Astrocyte (in vitro differentiated cells and primary cell): ENCODE measurements around the gene SLC36A1. TPM values are rescaled to one million over a fixed set of nuclear protein-coding genes. Genes with fewer than 3 reads are reported as not detected.

Source experiments
- DNase-seq: peaks from one replicate; pipeline ENCODE4 v3.0.0-alpha.2; 2010; ENCODE audit warnings: low read depth
- FAIRE-seq: peaks from 2 replicates; lab custom pipeline; 2011; peaks lifted over from hg19 to GRCh38; lab: Jason Lieb, UNC
- H2AFZ ChIP-seq: 2 replicates; pipeline ENCODE4 v1.6.0; 2012; ENCODE audit warnings: low read depth, low read length, inconsistent platforms
- H3K27ac ChIP-seq: 2 replicates; pipeline ENCODE4 v1.5.1; 2011; ENCODE audit warnings: low read depth, low read length, inconsistent platforms
- H3K27me3 ChIP-seq: 2 replicates; pipeline ENCODE4 v1.6.0; 2011; ENCODE audit warnings: low read length, inconsistent platforms; ENCODE audit not compliant: insufficient read depth
- H3K36me3 ChIP-seq: 2 replicates; pipeline ENCODE4 v1.5.1; 2011; ENCODE audit warnings: low read length, inconsistent platforms; ENCODE audit not compliant: insufficient read depth
- H3K4me1 ChIP-seq: 2 replicates; pipeline ENCODE4 v1.5.1; 2011; ENCODE audit warnings: low read length, inconsistent platforms; ENCODE audit not compliant: insufficient read depth
- H3K4me2 ChIP-seq: 2 replicates; pipeline ENCODE4 v1.6.0; 2012; ENCODE audit warnings: low read length, inconsistent platforms
- H3K4me3 ChIP-seq: 2 replicates; pipeline ENCODE4 v1.5.1; 2011; ENCODE audit warnings: low read depth, mild to moderate bottlenecking, low read length, inconsistent platforms; ENCODE audit not compliant: insufficient read depth
- H3K79me2 ChIP-seq: 2 replicates; pipeline ENCODE4 v1.6.0; 2012; ENCODE audit warnings: mild to moderate bottlenecking, low read length, inconsistent platforms; ENCODE audit not compliant: insufficient read depth
- H3K9ac ChIP-seq: 2 replicates; pipeline ENCODE4 v1.6.0; 2012; ENCODE audit warnings: mild to moderate bottlenecking, low read length, inconsistent platforms
- H3K9me3 ChIP-seq: 2 replicates; pipeline ENCODE4 v1.5.1; 2012; ENCODE audit warnings: low read depth, mild to moderate bottlenecking, low read length, inconsistent platforms; ENCODE audit not compliant: insufficient read depth
- H4K20me1 ChIP-seq: 2 replicates; pipeline ENCODE4 v1.6.0; 2012; ENCODE audit warnings: low read length, inconsistent platforms; ENCODE audit not compliant: insufficient read depth
- H3K27ac Mint-ChIP-seq: one replicate; pipeline ENCODE4 v1.8.0; 2021; ENCODE audit warnings: mild to moderate bottlenecking, mixed read lengths; ENCODE audit not compliant: unreplicated experiment
- H3K27me3 Mint-ChIP-seq: one replicate; pipeline ENCODE4 v1.8.0; 2021; ENCODE audit warnings: low read depth, mixed read lengths; ENCODE audit not compliant: unreplicated experiment
- H3K36me3 Mint-ChIP-seq: one replicate; pipeline ENCODE4 v1.8.0; 2021; ENCODE audit warnings: low read depth, mixed read lengths; ENCODE audit not compliant: unreplicated experiment
- H3K4me1 Mint-ChIP-seq: one replicate; pipeline ENCODE4 v1.8.0; 2021; ENCODE audit warnings: low read depth, mixed read lengths; ENCODE audit not compliant: unreplicated experiment
- H3K4me3 Mint-ChIP-seq: one replicate; pipeline ENCODE4 v1.8.0; 2021; ENCODE audit warnings: mild to moderate bottlenecking, moderate library complexity, mixed read lengths; ENCODE audit not compliant: unreplicated experiment
- H3K9me3 Mint-ChIP-seq: one replicate; pipeline ENCODE4 v1.8.0; 2021; ENCODE audit warnings: mild to moderate bottlenecking, mixed read lengths; ENCODE audit not compliant: unreplicated experiment
- CTCF ChIP-seq: IDR thresholded peaks from 2 replicates; pipeline ENCODE4 v1.5.1; 2011; ENCODE audit warnings: low read depth, mild to moderate bottlenecking, inconsistent platforms, low read length, moderate library complexity; ENCODE audit not compliant: insufficient read depth
- EZH2 ChIP-seq: IDR thresholded peaks from 2 replicates; pipeline ENCODE4 v1.6.1; 2012; ENCODE audit warnings: mild to moderate bottlenecking, low read length, inconsistent platforms; ENCODE audit not compliant: insufficient read depth
- total RNA-seq: library from RNA; stranded (reverse); gene quantifications from 2 replicates; pipeline ENCODE4 v1.2.1, GENCODE V29; 2021

Gene SLC36A1
- total RNA-seq, 1 donor from 2014 or later, result 6.4 TPM

GRCh38 chr5:151498395-151499155 lies 51.2 kb downstream of the SLC36A1 start:
- H3K9ac ChIP-seq, result no peak overlapping the region
- no peak overlapping the region for H3K4me3 ChIP-seq
- Mint-ChIP-seq H3K4me1 (peaks cover 9% of the 10 kb centered on the region), H3K27ac (no peak overlapping the region), H3K4me3 (no peak overlapping the region), H3K9me3 (peaks cover 2% of the 10 kb centered on the region), H3K36me3 (peaks cover under 1% of the 10 kb centered on the region), H3K27me3 (peaks cover 4% of the 10 kb centered on the region)
- H3K79me2 ChIP-seq, result no peaks in the 10 kb centered on the region
- DNase-seq (no peak), FAIRE-seq (no peak)
- no peak overlapping the region for H3K4me2 ChIP-seq
- H3K27ac ChIP-seq, result no peak overlapping the region
- no peak overlapping the region for H2AFZ ChIP-seq
- H3K9me3 ChIP-seq, result no peaks in the 10 kb centered on the region
- no peaks in the 10 kb centered on the region for H3K4me1 ChIP-seq
- H3K36me3 ChIP-seq, result no peaks in the 10 kb centered on the region
- no peaks in the 10 kb centered on the region for H3K27me3 ChIP-seq
- TF ChIP-seq CTCF, result no peak
- no peak for TF ChIP-seq EZH2
- no peaks in the 10 kb centered on the region for H4K20me1 ChIP-seq

- Histone ChIP-seq H3K36me3 (no peaks in the 10 kb centered on the region), H3K4me3 (no peak overlapping the region), H2AFZ (no peak overlapping the region), H3K9me3 (no peaks in the 10 kb centered on the region), H3K27ac (no peak overlapping the region), H3K4me1 (no peaks in the 10 kb centered on the region), H3K4me2 (no peak overlapping the region), H4K20me1 (no peaks in the 10 kb centered on the region), H3K79me2 (no peaks in the 10 kb centered on the region), H3K9ac (no peak overlapping the region), H3K27me3 (no peaks in the 10 kb centered on the region)
- peaks cover 2% of the 10 kb centered on the region for H3K9me3 Mint-ChIP-seq
- no peak for FAIRE-seq
- peaks cover 4% of the 10 kb centered on the region for H3K27me3 Mint-ChIP-seq
- DNase-seq, result no peak
- H3K27ac Mint-ChIP-seq, result no peak overlapping the region
- TF ChIP-seq CTCF, result no peak
- TF ChIP-seq EZH2, result no peak
- H3K4me3 Mint-ChIP-seq, result no peak overlapping the region
- peaks cover 1% of the 10 kb centered on the region for H3K36me3 Mint-ChIP-seq
- H3K4me1 Mint-ChIP-seq, result peaks cover 13% of the 10 kb centered on the region
Observed at GRCh38 chr5:151499501-151500035, 52.2 kb downstream of the SLC36A1 start.

- peaks cover 10% of the 10 kb centered on the region for H3K27me3 Mint-ChIP-seq
- H3K9me3 Mint-ChIP-seq, result peaks cover 4% of the 10 kb centered on the region
Observed at GRCh38 chr5:151504006-151504405, 56.6 kb downstream of the SLC36A1 start.

More at GRCh38 chr5:151504006-151504405, 56.6 kb downstream of the SLC36A1 start:
- Histone ChIP-seq H3K9me3 (no peaks in the 10 kb centered on the region), H3K27me3 (no peaks in the 10 kb centered on the region), H3K4me2 (no peak overlapping the region), H3K27ac (no peak overlapping the region), H2AFZ (no peak overlapping the region), H3K36me3 (no peaks in the 10 kb centered on the region), H3K4me3 (no peak overlapping the region), H3K4me1 (no peaks in the 10 kb centered on the region), H3K9ac (no peak overlapping the region), H4K20me1 (no peaks in the 10 kb centered on the region), H3K79me2 (no peaks in the 10 kb centered on the region)
- FAIRE-seq (no peak), DNase-seq (no peak)
- TF ChIP-seq CTCF (no peak), EZH2 (no peak)
- no peak overlapping the region for H3K27ac Mint-ChIP-seq
- H3K36me3 Mint-ChIP-seq, result peaks cover 3% of the 10 kb centered on the region
- no peak overlapping the region for H3K4me3 Mint-ChIP-seq
- H3K4me1 Mint-ChIP-seq, result peaks cover 11% of the 10 kb centered on the region
